HEK293 (cell line): ENCODE data around the gene BHMT2.

ENCODE experiments used
- SP2 ChIP-seq: fragments of 450-650 bp; formaldehyde crosslinking; IDR thresholded peaks from 2 replicates; pipeline ENCODE4 v1.5.1; 2016; ENCODE audit warnings: missing biosample characterization, missing genetic modification characterization
- YY1 ChIP-seq: fragments of 450-650 bp; formaldehyde crosslinking; IDR thresholded peaks from 2 replicates; pipeline ENCODE4 v1.5.1; 2018; ENCODE audit warnings: missing biosample characterization, missing genetic modification characterization
- ZNF211 ChIP-seq: fragments of 450-650 bp; formaldehyde crosslinking; IDR thresholded peaks from 2 replicates; pipeline ENCODE4 v1.5.1; 2016; ENCODE audit warnings: low read depth, missing biosample characterization, missing genetic modification characterization
- ZNF311 ChIP-seq: fragments of 450-650 bp; formaldehyde crosslinking; IDR thresholded peaks from 2 replicates; pipeline ENCODE4 v1.5.1; 2017; ENCODE audit warnings: missing biosample characterization, missing genetic modification characterization, borderline replicate concordance
- ZNF341 ChIP-seq: fragments of 450-650 bp; formaldehyde crosslinking; IDR thresholded peaks from 2 replicates; pipeline ENCODE4; 2016; ENCODE audit warnings: low read depth, missing biosample characterization, missing genetic modification characterization
- ZNF366 ChIP-seq: fragments of 450-650 bp; formaldehyde crosslinking; conservative IDR thresholded peaks from 2 replicates; pipeline ENCODE4 v1.5.1; 2016; ENCODE audit warnings: missing biosample characterization, missing genetic modification characterization
- ZNF423 ChIP-seq: fragments of 450-650 bp; formaldehyde crosslinking; IDR thresholded peaks from 2 replicates; pipeline ENCODE4 v1.5.1; 2016; ENCODE audit warnings: missing biosample characterization, missing genetic modification characterization
- TF ChIP-seq, protein P1 (sequence below): sonication (generic); formaldehyde crosslinking; IDR thresholded peaks from 2 replicates; pipeline ENCODE4 v1.8.1; 2022; ENCODE audit warnings: mild to moderate bottlenecking, moderate library complexity, missing genetic modification reagents
- TF ChIP-seq, protein P2 (sequence below): fragments of 450-650 bp; formaldehyde crosslinking; IDR thresholded peaks from 2 replicates; pipeline ENCODE4 v1.5.1; 2016; ENCODE audit warnings: missing biosample characterization, missing genetic modification characterization
- TF ChIP-seq, protein P3 (sequence below): fragments of 450-650 bp; formaldehyde crosslinking; IDR thresholded peaks from 2 replicates; pipeline ENCODE4 v1.5.1; 2016; ENCODE audit warnings: missing biosample characterization, missing genetic modification characterization, low read depth
- TF ChIP-seq, protein P4 (sequence below): fragments of 450-650 bp; formaldehyde crosslinking; IDR thresholded peaks from 2 replicates; pipeline ENCODE4 v1.5.1; 2016; ENCODE audit warnings: missing biosample characterization, missing genetic modification characterization, borderline replicate concordance

DNA sequence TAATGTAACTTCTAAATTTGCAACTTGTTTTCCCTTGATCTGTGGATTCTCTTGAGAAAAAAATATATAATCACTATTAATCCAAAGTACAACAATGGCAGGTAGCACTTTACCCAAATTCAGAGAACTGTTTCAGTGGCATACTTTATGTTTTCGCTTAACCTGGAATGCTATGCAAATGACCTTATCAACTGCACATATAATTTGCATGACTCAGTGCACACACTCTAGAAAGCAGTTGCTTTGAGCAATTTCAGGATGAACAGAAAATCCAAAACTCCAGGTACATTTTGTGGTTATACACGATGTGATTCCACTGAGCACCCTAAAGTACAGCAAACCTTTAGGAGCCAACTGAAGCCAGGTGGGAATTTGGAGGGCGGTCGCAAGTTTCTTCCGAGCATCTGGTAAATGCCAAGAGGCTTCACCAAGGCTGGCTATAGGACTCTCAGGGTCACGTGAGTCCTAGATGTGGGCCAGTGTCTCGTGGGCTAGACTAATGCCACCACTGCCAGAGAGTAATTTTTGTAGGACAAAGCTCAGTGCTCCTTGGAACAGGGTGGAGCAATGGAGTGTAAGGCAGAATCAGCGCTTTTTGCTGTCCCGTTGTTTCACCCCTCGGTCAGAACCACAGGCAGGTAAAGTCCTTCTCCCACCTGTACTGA lies 37.4 kb upstream of the BHMT2 start:
- TF ChIP-seq, protein P1, sequence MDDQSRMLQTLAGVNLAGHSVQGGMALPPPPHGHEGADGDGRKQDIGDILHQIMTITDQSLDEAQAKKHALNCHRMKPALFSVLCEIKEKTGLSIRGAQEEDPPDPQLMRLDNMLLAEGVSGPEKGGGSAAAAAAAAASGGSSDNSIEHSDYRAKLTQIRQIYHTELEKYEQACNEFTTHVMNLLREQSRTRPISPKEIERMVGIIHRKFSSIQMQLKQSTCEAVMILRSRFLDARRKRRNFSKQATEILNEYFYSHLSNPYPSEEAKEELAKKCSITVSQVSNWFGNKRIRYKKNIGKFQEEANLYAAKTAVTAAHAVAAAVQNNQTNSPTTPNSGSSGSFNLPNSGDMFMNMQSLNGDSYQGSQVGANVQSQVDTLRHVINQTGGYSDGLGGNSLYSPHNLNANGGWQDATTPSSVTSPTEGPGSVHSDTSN (CRISPR knock-in tag), result no peak
- TF ChIP-seq YY1 (tag by site-specific recombination), result no peak
- TF ChIP-seq, protein P2, sequence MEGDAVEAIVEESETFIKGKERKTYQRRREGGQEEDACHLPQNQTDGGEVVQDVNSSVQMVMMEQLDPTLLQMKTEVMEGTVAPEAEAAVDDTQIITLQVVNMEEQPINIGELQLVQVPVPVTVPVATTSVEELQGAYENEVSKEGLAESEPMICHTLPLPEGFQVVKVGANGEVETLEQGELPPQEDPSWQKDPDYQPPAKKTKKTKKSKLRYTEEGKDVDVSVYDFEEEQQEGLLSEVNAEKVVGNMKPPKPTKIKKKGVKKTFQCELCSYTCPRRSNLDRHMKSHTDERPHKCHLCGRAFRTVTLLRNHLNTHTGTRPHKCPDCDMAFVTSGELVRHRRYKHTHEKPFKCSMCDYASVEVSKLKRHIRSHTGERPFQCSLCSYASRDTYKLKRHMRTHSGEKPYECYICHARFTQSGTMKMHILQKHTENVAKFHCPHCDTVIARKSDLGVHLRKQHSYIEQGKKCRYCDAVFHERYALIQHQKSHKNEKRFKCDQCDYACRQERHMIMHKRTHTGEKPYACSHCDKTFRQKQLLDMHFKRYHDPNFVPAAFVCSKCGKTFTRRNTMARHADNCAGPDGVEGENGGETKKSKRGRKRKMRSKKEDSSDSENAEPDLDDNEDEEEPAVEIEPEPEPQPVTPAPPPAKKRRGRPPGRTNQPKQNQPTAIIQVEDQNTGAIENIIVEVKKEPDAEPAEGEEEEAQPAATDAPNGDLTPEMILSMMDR (tag by site-specific recombination), result no peak
- no peak for TF ChIP-seq ZNF311 (tag by site-specific recombination)
- TF ChIP-seq, protein P3, sequence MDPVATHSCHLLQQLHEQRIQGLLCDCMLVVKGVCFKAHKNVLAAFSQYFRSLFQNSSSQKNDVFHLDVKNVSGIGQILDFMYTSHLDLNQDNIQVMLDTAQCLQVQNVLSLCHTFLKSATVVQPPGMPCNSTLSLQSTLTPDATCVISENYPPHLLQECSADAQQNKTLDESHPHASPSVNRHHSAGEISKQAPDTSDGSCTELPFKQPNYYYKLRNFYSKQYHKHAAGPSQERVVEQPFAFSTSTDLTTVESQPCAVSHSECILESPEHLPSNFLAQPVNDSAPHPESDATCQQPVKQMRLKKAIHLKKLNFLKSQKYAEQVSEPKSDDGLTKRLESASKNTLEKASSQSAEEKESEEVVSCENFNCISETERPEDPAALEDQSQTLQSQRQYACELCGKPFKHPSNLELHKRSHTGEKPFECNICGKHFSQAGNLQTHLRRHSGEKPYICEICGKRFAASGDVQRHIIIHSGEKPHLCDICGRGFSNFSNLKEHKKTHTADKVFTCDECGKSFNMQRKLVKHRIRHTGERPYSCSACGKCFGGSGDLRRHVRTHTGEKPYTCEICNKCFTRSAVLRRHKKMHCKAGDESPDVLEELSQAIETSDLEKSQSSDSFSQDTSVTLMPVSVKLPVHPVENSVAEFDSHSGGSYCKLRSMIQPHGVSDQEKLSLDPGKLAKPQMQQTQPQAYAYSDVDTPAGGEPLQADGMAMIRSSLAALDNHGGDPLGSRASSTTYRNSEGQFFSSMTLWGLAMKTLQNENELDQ, result no peak
- TF ChIP-seq ZNF423, result no peak
- no peak for TF ChIP-seq ZNF366 (tag by site-specific recombination)
- TF ChIP-seq, protein P4, sequence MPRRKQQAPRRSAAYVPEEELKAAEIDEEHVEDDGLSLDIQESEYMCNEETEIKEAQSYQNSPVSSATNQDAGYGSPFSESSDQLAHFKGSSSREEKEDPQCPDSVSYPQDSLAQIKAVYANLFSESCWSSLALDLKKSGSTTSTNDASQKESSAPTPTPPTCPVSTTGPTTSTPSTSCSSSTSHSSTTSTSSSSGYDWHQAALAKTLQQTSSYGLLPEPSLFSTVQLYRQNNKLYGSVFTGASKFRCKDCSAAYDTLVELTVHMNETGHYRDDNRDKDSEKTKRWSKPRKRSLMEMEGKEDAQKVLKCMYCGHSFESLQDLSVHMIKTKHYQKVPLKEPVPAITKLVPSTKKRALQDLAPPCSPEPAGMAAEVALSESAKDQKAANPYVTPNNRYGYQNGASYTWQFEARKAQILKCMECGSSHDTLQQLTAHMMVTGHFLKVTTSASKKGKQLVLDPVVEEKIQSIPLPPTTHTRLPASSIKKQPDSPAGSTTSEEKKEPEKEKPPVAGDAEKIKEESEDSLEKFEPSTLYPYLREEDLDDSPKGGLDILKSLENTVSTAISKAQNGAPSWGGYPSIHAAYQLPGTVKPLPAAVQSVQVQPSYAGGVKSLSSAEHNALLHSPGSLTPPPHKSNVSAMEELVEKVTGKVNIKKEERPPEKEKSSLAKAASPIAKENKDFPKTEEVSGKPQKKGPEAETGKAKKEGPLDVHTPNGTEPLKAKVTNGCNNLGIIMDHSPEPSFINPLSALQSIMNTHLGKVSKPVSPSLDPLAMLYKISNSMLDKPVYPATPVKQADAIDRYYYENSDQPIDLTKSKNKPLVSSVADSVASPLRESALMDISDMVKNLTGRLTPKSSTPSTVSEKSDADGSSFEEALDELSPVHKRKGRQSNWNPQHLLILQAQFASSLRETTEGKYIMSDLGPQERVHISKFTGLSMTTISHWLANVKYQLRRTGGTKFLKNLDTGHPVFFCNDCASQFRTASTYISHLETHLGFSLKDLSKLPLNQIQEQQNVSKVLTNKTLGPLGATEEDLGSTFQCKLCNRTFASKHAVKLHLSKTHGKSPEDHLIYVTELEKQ, result no peak
- no peak for TF ChIP-seq SP2 (tag by site-specific recombination)
- no peak for TF ChIP-seq ZNF341
- no peak for TF ChIP-seq ZNF211 (tag by site-specific recombination)
